ENCODE data around the gene TMX4.
A peak's percentile ranks its signal among the peaks of the same experiment; 100 is the strongest.
"Not testable (repeated sequence)": the region's sequence is repeated elsewhere in the genome, so short reads cannot be mapped to it uniquely, and the experiment has no call there.

The TMX4 gene

DNA sequence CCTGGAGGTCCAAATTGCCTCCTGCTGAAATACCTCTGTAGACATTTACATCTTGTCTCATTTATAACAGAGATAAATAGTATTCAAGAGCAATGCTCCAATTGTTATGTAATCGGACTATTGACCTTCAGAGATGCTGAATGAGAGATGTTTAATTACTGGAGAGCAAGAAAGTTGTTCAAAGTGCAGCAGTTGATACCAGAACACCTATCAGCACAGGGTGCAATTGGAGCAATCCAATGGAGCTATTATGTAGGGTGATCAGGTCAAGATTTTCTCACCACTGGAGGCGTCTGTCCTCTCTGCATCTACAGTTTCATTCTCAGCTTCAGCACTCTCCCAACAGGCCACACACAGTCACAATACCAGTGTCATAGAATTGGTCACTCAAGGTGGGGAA, 19.5 kb upstream of the TMX4 start:
- TF ChIP-seq GATA1 (IDR thresholded peaks at IDR 0.05; ENCODE audit: low read depth, low read length): no peak
- TF ChIP-seq POLR2A (IDR thresholded peaks at IDR 0.05; ENCODE audit: low read length): no peak

DNA sequence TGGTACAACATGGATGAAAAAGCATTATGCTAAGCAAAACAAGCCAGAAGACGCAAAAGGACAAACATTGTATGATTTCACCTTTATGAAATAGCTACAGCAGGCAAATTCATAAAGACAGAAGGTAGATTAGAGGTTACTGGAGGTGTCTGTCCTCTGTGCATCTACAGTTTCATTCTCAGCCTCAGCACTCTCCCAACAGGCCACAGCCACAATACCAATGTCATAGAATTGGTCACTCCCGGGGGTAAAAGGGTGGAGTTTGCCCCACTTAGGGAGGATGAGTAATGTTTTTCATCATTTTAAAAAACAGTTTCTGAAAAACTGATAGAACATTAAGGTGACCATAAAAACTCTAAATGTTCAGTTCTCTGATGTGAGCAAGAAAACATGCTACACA, 17.2 kb upstream of the TMX4 start:
- TF ChIP-seq GATA1 (IDR thresholded peaks at IDR 0.05; ENCODE audit: low read depth, low read length) (no peak), POLR2A (IDR thresholded peaks at IDR 0.05; ENCODE audit: low read length) (no peak)
- no peak for DNase-seq

More for the DNA sequence above, 19.5 kb upstream of the TMX4 start:
- no peak for DNase-seq

DNA sequence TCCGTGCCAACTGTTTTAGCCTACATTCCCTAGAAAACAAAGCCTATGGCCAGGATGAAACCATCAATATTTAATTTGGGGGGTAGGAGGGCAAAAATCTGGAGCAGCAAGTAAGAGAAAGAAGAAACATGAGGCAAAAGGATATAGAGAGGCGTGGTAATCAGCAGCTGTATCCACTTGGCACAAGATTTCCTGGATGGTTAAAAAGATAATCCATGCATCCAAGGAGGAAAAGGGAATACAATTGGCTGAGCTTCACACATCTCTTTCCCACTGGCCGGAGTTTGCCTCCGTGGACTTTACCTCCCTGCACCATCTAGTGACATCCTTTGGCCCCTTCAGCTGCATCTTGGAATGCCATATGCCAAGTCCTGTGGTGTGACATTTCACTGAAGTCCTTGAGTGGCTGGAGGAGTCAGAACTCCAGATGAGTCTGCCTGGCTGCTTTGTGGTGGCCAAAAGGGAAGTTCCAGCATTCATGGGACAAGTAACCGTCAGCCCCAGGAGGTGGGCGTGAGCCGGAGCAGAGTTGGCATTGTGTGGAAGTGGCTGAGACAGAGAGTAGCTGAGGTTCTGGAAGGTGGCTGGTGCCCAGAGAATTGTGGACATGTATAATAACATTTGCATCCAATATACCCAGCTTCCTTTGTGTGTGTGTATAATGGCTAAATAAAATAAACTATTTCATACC, 13.7 kb upstream of the TMX4 start:
- no peak for TF ChIP-seq POLR2A (IDR thresholded peaks at IDR 0.05; ENCODE audit: low read length)
- no peak for TF ChIP-seq GATA1 (IDR thresholded peaks at IDR 0.05; ENCODE audit: low read depth, low read length)
- DNase-seq: no peak

DNA sequence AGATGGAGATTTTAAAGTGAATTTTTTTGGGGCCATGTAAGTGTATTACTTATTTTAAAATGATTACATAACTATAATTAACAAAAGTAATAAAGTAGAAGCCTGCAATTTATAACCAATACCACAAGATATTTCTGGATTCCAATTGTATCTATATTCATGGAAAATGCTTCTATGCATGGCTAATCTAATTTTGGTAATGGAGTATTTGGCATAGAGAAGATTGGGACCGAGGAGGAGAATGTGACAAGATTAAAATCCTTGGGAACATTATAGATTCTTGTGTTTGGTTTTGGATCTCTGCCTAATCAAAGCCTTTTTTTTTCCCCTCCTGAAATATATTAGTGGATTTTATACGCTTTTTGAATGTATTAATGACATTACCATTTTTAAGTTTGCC, 12.9 kb upstream of the TMX4 start:
- DNase-seq: no peak
- no peak for TF ChIP-seq POLR2A (IDR thresholded peaks at IDR 0.05; ENCODE audit: low read length)
- TF ChIP-seq GATA1 (IDR thresholded peaks at IDR 0.05; ENCODE audit: low read depth, low read length): no peak

DNA sequence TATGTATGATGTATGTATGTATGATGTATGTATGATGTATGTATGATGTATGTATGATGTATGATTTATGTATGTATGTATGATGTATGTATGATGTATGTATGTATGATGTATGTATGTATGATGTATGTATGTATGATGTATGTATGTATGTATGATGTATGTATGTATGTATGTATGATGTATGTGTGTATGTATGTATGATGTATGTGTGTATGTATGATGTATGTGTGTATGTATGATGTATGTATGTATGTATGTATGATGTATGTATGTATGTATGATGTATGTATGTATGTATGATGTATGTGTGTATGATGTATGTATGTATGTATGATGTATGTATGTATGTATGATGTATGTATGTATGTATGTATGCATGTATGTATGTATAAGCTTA, 12.0 kb upstream of the TMX4 start:
- DNase-seq: not testable (repeated sequence)

DNA sequence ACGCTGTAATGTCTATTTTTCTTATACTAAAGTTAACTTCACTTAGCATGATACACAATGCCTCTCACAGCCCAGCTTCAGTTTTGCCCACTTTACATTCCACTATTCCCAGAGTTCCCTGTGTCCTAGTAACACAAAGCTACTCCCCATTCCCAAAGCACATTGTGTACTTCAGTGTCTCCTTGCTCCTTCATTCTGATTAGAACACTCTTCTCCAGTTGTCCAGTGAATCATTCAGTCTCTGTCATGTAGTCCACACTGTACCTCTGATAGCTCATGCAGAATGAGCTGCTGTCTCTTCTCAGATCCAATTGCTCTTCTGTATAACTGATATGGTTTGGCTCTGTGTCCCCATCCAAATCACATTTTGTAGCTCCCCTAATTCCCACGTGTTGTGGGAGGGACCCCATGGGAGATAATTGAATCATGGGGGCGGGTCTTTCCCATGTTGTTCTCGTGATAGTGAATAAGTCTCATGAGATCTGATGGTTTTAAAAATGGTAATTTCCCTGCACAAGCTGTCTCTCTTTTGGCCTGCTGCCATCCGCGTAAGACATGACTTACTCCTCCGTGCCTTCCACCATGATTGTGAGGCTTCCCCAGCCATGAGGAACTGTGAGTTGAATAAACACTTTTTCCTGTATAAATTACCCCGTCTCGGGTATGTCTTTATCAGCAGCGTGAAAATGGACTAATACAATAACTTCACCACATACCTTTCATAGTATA, 2.1 kb upstream of the TMX4 start:
- no peak for TF ChIP-seq GATA1 (IDR thresholded peaks at IDR 0.05; ENCODE audit: low read depth, low read length)
- no peak for TF ChIP-seq POLR2A (IDR thresholded peaks at IDR 0.05; ENCODE audit: low read length)
- DNase-seq: no peak

DNA sequence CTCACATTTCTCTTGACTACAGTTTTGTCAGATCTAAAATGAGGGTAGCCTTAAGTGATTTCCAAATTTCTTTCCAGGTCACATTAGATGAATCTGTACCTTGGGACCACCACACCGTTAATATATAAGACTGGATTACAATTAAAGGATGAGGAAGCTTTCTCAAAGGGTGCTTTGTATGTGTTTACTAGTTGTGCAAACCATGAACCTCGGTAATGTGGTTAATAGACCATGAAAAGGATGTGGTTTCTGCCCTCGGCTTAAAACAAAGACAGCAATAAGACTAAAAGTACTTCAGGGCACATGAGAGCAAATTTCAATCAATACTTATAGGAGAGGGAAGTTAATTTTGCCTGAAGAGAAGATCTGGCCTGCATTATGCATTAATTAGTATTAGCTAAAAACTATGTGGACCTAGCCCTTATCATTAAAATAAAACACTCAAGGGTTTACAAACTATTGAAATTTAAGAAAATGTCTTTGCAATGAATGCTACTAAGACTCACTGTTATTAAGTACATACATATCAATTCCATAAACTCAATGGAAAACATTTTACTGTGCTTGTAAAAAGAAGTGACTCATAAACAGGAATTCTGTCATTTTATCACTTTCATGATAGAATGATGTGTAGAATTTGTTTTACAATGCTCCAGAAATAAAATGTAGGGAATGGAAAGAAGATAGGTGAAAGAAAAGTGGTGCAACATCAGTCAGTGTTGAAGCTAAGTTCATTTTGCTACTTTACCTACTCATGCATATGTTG, 936 bp upstream of the TMX4 start:
- no peak for TF ChIP-seq POLR2A (IDR thresholded peaks at IDR 0.05; ENCODE audit: low read length)
- TF ChIP-seq GATA1 (IDR thresholded peaks at IDR 0.05; ENCODE audit: low read depth, low read length): no peak
- DNase-seq: peak; percentile 29 to 42

DNA sequence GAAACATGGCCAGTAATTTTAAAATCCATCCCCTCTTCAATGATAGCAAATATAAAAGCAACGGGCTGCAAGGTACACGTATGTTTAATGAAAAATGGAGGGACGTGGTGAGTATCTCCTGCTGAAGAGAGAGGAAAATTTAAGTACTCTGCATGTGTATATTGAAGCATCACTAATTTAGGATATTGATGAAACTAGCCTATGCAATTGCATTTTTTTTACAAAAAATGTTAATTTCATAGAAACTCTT, 362 bp upstream of the TMX4 start:
- no peak for DNase-seq
- TF ChIP-seq POLR2A (IDR thresholded peaks at IDR 0.05; ENCODE audit: low read length): no peak
- no peak for TF ChIP-seq GATA1 (IDR thresholded peaks at IDR 0.05; ENCODE audit: low read depth, low read length)

DNA sequence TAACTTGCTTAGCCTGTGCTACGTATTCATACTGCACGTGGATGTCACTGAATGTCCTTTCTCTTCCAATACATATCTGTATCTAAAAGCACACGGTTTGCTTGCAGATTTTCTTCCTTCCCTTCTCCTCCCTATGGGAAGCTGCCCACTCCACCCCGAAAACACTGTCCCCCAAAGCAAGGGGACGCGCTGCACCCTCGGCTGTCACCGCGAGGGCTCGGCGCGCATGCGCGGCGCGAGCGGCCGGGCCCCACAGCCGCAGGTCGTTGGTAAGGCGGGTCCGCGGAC, 659 bp downstream of the TMX4 start:
- no peak for TF ChIP-seq POLR2A (IDR thresholded peaks at IDR 0.05; ENCODE audit: low read length)
- no peak for TF ChIP-seq GATA1 (IDR thresholded peaks at IDR 0.05; ENCODE audit: low read depth, low read length)
- DNase-seq: peak; percentile 85 to 90

DNA sequence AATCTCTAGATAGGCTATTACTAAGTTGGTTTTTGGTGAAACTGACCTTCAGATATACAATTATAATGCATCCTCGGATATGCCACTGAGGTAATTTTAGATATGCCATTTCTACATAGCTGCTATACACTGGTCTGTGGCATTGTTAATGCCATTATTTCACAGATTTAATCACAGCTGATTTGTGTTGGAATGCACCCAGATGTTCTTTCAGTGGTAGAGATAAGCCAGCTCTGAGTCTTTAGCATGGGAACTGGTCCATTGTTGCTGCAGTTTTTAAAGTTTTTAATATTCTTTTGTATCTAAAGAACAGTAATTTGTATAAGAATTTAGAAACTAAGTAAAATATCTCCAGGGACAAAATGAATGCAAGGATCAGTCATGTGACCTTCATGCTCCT, 6.8 kb downstream of the TMX4 start:
- DNase-seq: peak in 1 of 2 experiments; percentile 19
- no peak for TF ChIP-seq POLR2A (IDR thresholded peaks at IDR 0.05; ENCODE audit: low read length)
- TF ChIP-seq GATA1 (IDR thresholded peaks at IDR 0.05; ENCODE audit: low read depth, low read length): no peak

DNA sequence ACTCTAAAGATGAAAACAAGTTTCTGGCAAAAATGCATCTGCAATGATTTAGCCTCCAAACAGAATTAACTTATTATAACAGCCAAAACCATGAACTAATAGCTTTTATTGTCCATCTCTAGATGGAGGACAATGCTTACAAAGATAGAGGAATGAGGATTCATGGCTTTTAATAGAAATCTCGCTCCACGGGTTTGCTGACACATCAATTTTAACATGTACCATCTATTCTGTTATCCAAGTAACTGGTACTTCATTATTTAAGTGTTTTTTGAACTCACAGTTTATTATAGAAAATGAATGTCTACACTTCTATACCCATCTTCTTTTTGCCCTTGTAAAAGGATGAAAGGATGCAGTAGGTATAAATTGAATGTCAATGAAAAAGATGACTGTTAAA, 10.8 kb downstream of the TMX4 start:
- DNase-seq: no peak
- TF ChIP-seq GATA1 (IDR thresholded peaks at IDR 0.05; ENCODE audit: low read depth, low read length) (no peak), POLR2A (IDR thresholded peaks at IDR 0.05; ENCODE audit: low read length) (no peak)

DNA sequence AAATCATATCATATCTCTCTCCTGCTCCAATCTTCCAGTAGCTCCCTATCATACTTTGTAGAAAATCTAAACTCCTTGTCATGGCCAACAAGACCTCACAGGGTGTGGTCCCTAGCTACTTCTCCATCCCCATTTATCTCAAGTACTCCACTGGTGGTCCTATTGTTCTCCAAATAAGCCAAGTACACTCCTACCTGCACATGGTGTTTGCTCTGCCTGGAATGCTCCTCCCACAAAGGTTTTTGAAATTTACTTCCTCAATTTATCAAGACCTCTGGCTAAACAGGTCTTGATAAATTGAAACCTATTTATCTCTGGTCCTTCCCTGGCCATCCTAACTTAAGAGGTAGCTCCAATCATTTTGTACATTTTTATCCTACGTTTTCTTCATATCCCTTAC, 12.1 kb downstream of the TMX4 start:
- no peak for DNase-seq
- no peak for TF ChIP-seq GATA1 (IDR thresholded peaks at IDR 0.05; ENCODE audit: low read depth, low read length)
- TF ChIP-seq POLR2A (IDR thresholded peaks at IDR 0.05; ENCODE audit: low read length): no peak

DNA sequence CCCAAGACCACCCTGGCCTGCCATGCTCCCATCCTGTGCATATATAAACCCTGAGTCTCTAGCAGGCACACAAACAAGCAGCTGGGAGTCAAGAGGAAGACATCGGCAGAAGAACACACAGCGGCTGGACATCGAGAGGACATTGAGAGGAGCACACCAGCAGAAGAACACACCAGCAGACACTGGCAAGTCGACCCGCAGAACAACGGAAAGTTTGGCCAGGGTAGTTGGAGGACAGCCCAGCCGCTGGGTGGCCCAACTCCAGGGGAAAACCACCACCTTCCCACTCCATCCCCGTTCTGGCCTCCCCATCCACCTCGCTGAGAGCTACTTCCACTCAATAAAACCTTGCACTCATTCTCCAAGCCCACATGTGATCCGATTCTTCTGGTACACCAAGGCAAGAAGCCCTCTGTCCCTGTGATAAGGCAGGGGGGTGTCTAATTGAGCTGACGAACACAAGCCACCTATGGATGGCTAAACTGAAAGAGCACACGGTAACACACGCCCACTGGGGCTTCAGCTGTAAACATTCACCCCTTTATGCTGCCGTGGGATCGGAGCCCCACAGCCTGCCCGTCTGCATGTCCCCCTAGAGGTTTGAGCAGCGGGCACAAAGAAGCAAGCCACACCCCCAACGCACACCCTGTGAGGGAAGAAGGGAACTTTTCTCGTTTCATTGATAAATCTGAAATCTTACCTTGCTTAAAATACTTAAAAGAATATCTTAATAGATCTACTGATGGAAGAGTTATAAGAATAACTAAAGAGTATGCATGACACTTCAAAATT, 13.8 kb downstream of the TMX4 start:
- TF ChIP-seq POLR2A (IDR thresholded peaks at IDR 0.05; ENCODE audit: low read length) (no peak), GATA1 (IDR thresholded peaks at IDR 0.05; ENCODE audit: low read depth, low read length) (no peak)
- DNase-seq: no peak

DNA sequence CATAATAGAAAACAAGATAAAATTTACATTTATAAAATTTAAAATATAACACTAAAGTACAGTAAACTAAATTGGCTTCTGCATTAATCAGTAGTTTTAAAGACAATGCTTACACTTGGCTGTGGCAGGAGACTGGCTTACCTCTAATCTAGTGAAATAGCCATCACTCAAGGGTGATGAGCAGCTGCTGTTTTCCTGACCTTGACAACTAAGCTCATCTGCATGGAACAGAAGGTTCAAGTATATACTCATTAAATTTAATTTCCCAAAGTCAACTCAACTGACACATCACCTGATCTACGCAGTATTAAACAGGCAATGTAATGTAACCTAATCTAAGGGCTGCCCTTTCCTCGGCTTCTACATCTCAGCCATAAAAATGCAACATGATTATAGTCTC, 14.5 kb downstream of the TMX4 start:
- no peak for DNase-seq
- TF ChIP-seq POLR2A (IDR thresholded peaks at IDR 0.05; ENCODE audit: low read length) (no peak), GATA1 (IDR thresholded peaks at IDR 0.05; ENCODE audit: low read depth, low read length) (no peak)

Measured in erythroblast (primary cell).